SIG-M5 treated with dmso at 0.1 percent for 504 hours (cell line): Measurements from ENCODE around the gene FMC1.

Experiments used
- DNase-seq: peaks from one replicate; lab custom pipeline; 2025; ENCODE audit not compliant: unreplicated experiment; lab: John Stamatoyannopoulos, UW

FMC1 gene

GRCh38 chr7:139370943-139371313 is 29.8 kb downstream of the FMC1 start:
- DNase-seq = no peak

GRCh38 chr7:139374246-139374645 is 33.1 kb downstream of the FMC1 start:
- no peak for DNase-seq

- no peak for DNase-seq
These were observed 41.3 kb downstream of the FMC1 start for GRCh38 chr7:139382439-139382838.

GRCh38 chr7:139384611-139385010 is 43.5 kb downstream of the FMC1 start:
- DNase-seq = no peak

- DNase-seq = no peak
These were observed 46.5 kb downstream of the FMC1 start for GRCh38 chr7:139387594-139387993.

GRCh38 chr7:139389091-139389490 is 48.0 kb downstream of the FMC1 start:
- DNase-seq = no peak

- DNase-seq = no peak
These were observed 48.6 kb downstream of the FMC1 start for GRCh38 chr7:139389774-139390173.

- no peak for DNase-seq
These were observed 52.6 kb downstream of the FMC1 start for GRCh38 chr7:139393621-139394211.

- DNase-seq = no peak
These were observed 53.4 kb downstream of the FMC1 start for GRCh38 chr7:139394540-139394939.
